Measurements from ENCODE around the gene ADAM15. TPM values are rescaled to one million over a fixed set of nuclear protein-coding genes. Genes with fewer than 3 reads are reported as not detected.

Gene ADAM15
- total RNA-seq, 1 experiment from 2014 or later, result 187 TPM

- CTCF ChIA-PET, result no interaction called here
- Histone ChIP-seq H3K9me3 (ENCODE audit: insufficient read depth, low read depth) (no peaks in the 10 kb centered on the region), H3K79me2 (ENCODE audit: low read depth) (no peaks in the 10 kb centered on the region), H3K4me3 (no peak overlapping the region), H3K4me1 (replicated peaks; ENCODE audit: insufficient read depth) (peaks cover 27% of the 10 kb centered on the region), H3K36me3 (ENCODE audit: low read depth) (no peaks in the 10 kb centered on the region), H4K20me1 (ENCODE audit: insufficient read depth) (no peaks in the 10 kb centered on the region), H3K4me2 (no peak overlapping the region), H2AFZ (no peak overlapping the region), H3K27ac (no peak overlapping the region), H3K9me2 (ENCODE audit: insufficient read depth) (no peaks in the 10 kb centered on the region), H3K27me3 (ENCODE audit: insufficient read depth, low read depth) (no peaks in the 10 kb centered on the region), H3F3A (ENCODE audit: insufficient read depth, low read depth) (peaks cover 23% of the 10 kb centered on the region)
- DNase-seq, result no peak
- intact Hi-C loops (cut with micrococcal nuclease; ENCODE audit: unreplicated experiment), result no loop called here
- POLR2A ChIA-PET (ENCODE audit: unreplicated experiment), result no interaction called here
- no TSS peak for BruUV-seq (replicated peaks)
- TF ChIP-seq CTCF (conservative IDR thresholded peaks at IDR 0.05) (no peak), EZH2 (IDR thresholded peaks at IDR 0.05; ENCODE audit: low read depth) (no peak)
Observed at GRCh38 chr1:155034318-155035208, 16.6 kb upstream of the ADAM15 start.

GRCh38 chr1:155035936-155036335, 15.2 kb upstream of the ADAM15 start:
- Histone ChIP-seq H3K9me3 (ENCODE audit: insufficient read depth, low read depth) (no peaks in the 10 kb centered on the region), H4K20me1 (ENCODE audit: insufficient read depth) (no peaks in the 10 kb centered on the region), H3K27ac (no peak overlapping the region), H2AFZ (no peak overlapping the region), H3K27me3 (ENCODE audit: insufficient read depth, low read depth) (no peaks in the 10 kb centered on the region), H3K9me2 (ENCODE audit: insufficient read depth) (no peaks in the 10 kb centered on the region), H3K4me3 (no peak overlapping the region), H3K79me2 (ENCODE audit: low read depth) (no peaks in the 10 kb centered on the region), H3F3A (ENCODE audit: insufficient read depth, low read depth) (peaks cover 25% of the 10 kb centered on the region), H3K36me3 (ENCODE audit: low read depth) (no peaks in the 10 kb centered on the region), H3K4me2 (no peak overlapping the region), H3K4me1 (replicated peaks; ENCODE audit: insufficient read depth) (peaks cover 28% of the 10 kb centered on the region)
- intact Hi-C loops (cut with micrococcal nuclease; ENCODE audit: unreplicated experiment), result no loop called here
- TF ChIP-seq CTCF (conservative IDR thresholded peaks at IDR 0.05) (no peak), EZH2 (IDR thresholded peaks at IDR 0.05; ENCODE audit: low read depth) (no peak)
- CTCF ChIA-PET, result no interaction called here
- DNase-seq, result no peak
- POLR2A ChIA-PET (ENCODE audit: unreplicated experiment), result interaction anchor here (0.5 to 0.7 kb wide), 3 partner anchors 15 to 362 kb away, joined by 3 to 11 read pairs (median 4); partner anchors contain the start of gene ADAM15
- BruUV-seq (replicated peaks), result no TSS peak

- no peak overlapping the region for H3K4me2 ChIP-seq
- no peaks in the 10 kb centered on the region for H3K9me3 ChIP-seq (ENCODE audit: insufficient read depth, low read depth)
- ChIA-PET CTCF (interaction anchor here (0.5 to 1.4 kb wide), 2 partner anchors 31 to 67 kb away, joined by 4 to 6 read pairs; partner anchors contain the start of gene SHC1), POLR2A (ENCODE audit: unreplicated experiment) (interaction anchor here (0.6 kb wide), 2 partner anchors 35 to 56 kb away, joined by 3 to 22 read pairs; no protein-coding TSS in a partner anchor)
- H3F3A ChIP-seq (ENCODE audit: insufficient read depth, low read depth), result peaks cover 25% of the 10 kb centered on the region
- DNase-seq, result no peak
- intact Hi-C loops (cut with micrococcal nuclease; ENCODE audit: unreplicated experiment), result no loop called here
- no TSS peak for BruUV-seq (replicated peaks)
- no peaks in the 10 kb centered on the region for H3K9me2 ChIP-seq (ENCODE audit: insufficient read depth)
- H3K27ac ChIP-seq, result no peak overlapping the region
- H3K79me2 ChIP-seq (ENCODE audit: low read depth), result no peaks in the 10 kb centered on the region
- H3K4me1 ChIP-seq (replicated peaks; ENCODE audit: insufficient read depth), result peaks cover 28% of the 10 kb centered on the region
- no peaks in the 10 kb centered on the region for H3K27me3 ChIP-seq (ENCODE audit: insufficient read depth, low read depth)
- H3K4me3 ChIP-seq, result no peak overlapping the region
- H4K20me1 ChIP-seq (ENCODE audit: insufficient read depth), result no peaks in the 10 kb centered on the region
- H2AFZ ChIP-seq, result no peak overlapping the region
- TF ChIP-seq CTCF (conservative IDR thresholded peaks at IDR 0.05) (no peak), EZH2 (IDR thresholded peaks at IDR 0.05; ENCODE audit: low read depth) (no peak)
- H3K36me3 ChIP-seq (ENCODE audit: low read depth), result no peaks in the 10 kb centered on the region
Observed at GRCh38 chr1:155037043-155037442, 14.1 kb upstream of the ADAM15 start.

Data from PC-9 (cell line).